Liver (tissue), 9 donors: ENCODE results near the gene RHO. TPM values are rescaled to one million over a fixed set of nuclear protein-coding genes. Genes with fewer than 3 reads are reported as not detected.

Experiments used
- DNase-seq: peaks from one replicate; pipeline ENCODE4 v3.0.0-alpha.2; 2017; ENCODE audit warnings: low spot score
- H3K27ac ChIP-seq, 2 donors: one replicate each; pipeline ENCODE4 v1.7.0; 2013; ENCODE audit warnings: inconsistent platforms in 2 of 2, low read length in 2 of 2, control low read depth in 1 of 2, low read depth in 1 of 2, mild to moderate bottlenecking in 1 of 2
- H3K27me3 ChIP-seq, 4 donors: one replicate each; pipeline versions ENCODE4 v1.6.1 to v1.7.0; 2013; ENCODE audit warnings: low read length in 3 of 4, inconsistent platforms in 1 of 4, mild to moderate bottlenecking in 1 of 4, moderate library complexity in 1 of 4; ENCODE audit not compliant: control insufficient read depth in 4 of 4, insufficient read depth in 4 of 4
- H3K36me3 ChIP-seq, 4 donors: one replicate each; pipeline versions ENCODE4 v1.6.1 to v1.7.0; 2013; ENCODE audit warnings: low read length in 3 of 4, mild to moderate bottlenecking in 3 of 4, low read depth in 1 of 4, moderate library complexity in 1 of 4; ENCODE audit not compliant: control insufficient read depth in 4 of 4, insufficient read depth in 3 of 4
- H3K4me1 ChIP-seq, 4 donors: one replicate each; pipeline versions ENCODE4 v1.6.1 to v1.7.0; 2013; ENCODE audit warnings: low read length in 3 of 4, mild to moderate bottlenecking in 3 of 4, moderate library complexity in 1 of 4; ENCODE audit not compliant: control insufficient read depth in 4 of 4, insufficient read depth in 4 of 4
- H3K4me3 ChIP-seq, 3 donors: one replicate each; pipeline versions ENCODE4 v1.6.1 to v1.7.0; 2013; ENCODE audit warnings: low read length in 3 of 3, control low read depth in 1 of 3, low read depth in 1 of 3, mild to moderate bottlenecking in 1 of 3
- H3K9ac ChIP-seq, 2 donors: one replicate each; pipeline ENCODE4 v1.7.0; 2013; ENCODE audit warnings: low read length in 2 of 2, mild to moderate bottlenecking in 2 of 2, moderate library complexity in 2 of 2, control low read depth in 1 of 2, low read depth in 1 of 2
- H3K9me3 ChIP-seq, 4 donors: one replicate each; pipeline versions ENCODE4 v1.6.1 to v1.7.0; 2013; ENCODE audit warnings: low read length in 3 of 4; ENCODE audit not compliant: control insufficient read depth in 4 of 4
- ATF3 ChIP-seq: IDR thresholded peaks from 2 replicates; pipeline ENCODE4 v1.6.1; 2016; ENCODE audit warnings: antibody characterized with exemption
- CTCF ChIP-seq: fragments of 150-350 bp; IDR thresholded peaks from 2 replicates; pipeline ENCODE4 v1.5.1; 2017; ENCODE audit warnings: improper control_type of control experiment, low read depth, low read length; ENCODE audit not compliant: missing input control
- FOXA1 ChIP-seq: IDR thresholded peaks from 2 replicates; pipeline ENCODE4 v1.6.1; 2016; ENCODE audit warnings: antibody characterized with exemption
- FOXA2 ChIP-seq: IDR thresholded peaks from 2 replicates; pipeline ENCODE4 v1.6.1; 2016; ENCODE audit warnings: antibody characterized with exemption
- GABPA ChIP-seq, 2 donors: IDR thresholded peaks in 1 of 2; conservative IDR thresholded peaks in 1 of 2; 2 replicates each; pipeline ENCODE4 v1.6.1; 2016; ENCODE audit warnings: antibody characterized with exemption in 2 of 2, mild to moderate bottlenecking in 1 of 2, moderate library complexity in 1 of 2
- HNF4A ChIP-seq, 2 donors: conservative IDR thresholded peaks; 2 replicates each; pipeline ENCODE4 v1.6.1; 2016; ENCODE audit warnings: antibody characterized with exemption in 2 of 2, mild to moderate bottlenecking in 2 of 2
- HNF4G ChIP-seq: IDR thresholded peaks from 2 replicates; pipeline ENCODE4 v1.6.1; 2016; ENCODE audit warnings: antibody characterized with exemption
- JUND ChIP-seq, 2 donors: IDR thresholded peaks; 2 replicates each; pipeline ENCODE4 v1.6.1; 2016; ENCODE audit warnings: antibody characterized with exemption in 2 of 2
- MAX ChIP-seq: IDR thresholded peaks from 2 replicates; pipeline ENCODE4 v1.6.1; 2016; ENCODE audit warnings: antibody characterized with exemption
- NR2F2 ChIP-seq: IDR thresholded peaks from 2 replicates; pipeline ENCODE4 v1.6.1; 2016; ENCODE audit warnings: antibody characterized with exemption
- RAD21 ChIP-seq, 2 donors: IDR thresholded peaks; 2 replicates each; pipeline ENCODE4 v1.6.1; 2016; ENCODE audit warnings: antibody characterized with exemption in 2 of 2, mild to moderate bottlenecking in 2 of 2
- REST ChIP-seq: IDR thresholded peaks from 2 replicates; pipeline ENCODE4 v1.6.1; 2016; ENCODE audit warnings: antibody characterized with exemption, mild to moderate bottlenecking
- RXRA ChIP-seq, 2 donors: IDR thresholded peaks; 2 replicates each; pipeline ENCODE4 v1.6.1; 2017 to 2018; ENCODE audit warnings: antibody characterized with exemption in 2 of 2, mild to moderate bottlenecking in 1 of 2
- SP1 ChIP-seq: IDR thresholded peaks from 2 replicates; pipeline ENCODE4 v1.6.1; 2018; ENCODE audit warnings: antibody characterized with exemption, mild to moderate bottlenecking
- YY1 ChIP-seq: IDR thresholded peaks from 2 replicates; pipeline ENCODE4 v1.6.1; 2016; ENCODE audit warnings: antibody characterized with exemption, mild to moderate bottlenecking
- ZBTB33 ChIP-seq: IDR thresholded peaks from 2 replicates; pipeline ENCODE4 v1.6.1; 2016; ENCODE audit warnings: antibody characterized with exemption
- WGBS: extraction: QIAGEN DNeasy Blood & Tissue Kit; methylation state at CpG from one replicate; pipeline ENCODE4 v1.1.7; 2013; 5-methylcytosine and 5-hydroxymethylcytosine counted together
- polyA plus RNA-seq, 2 donors: library from polyadenylated mRNA; stranded (reverse) in 1 of 2; unstranded in 1 of 2; fragments of 200-250 nt in 1 of 2; fragments of >200 nt in 1 of 2; fragmentation: Nextera tagmentation in 1 of 2; extraction: Ambion mirVana in 1 of 2; gene quantifications; one replicate each; pipeline versions ENCODE4 v1.2.1 to v1.2.3, GENCODE V29; 2013 to 2015
- total RNA-seq, 2 donors: library from RNA; depleted of rRNA; stranded (reverse); fragments of >200 nt; gene quantifications; one replicate each; pipeline ENCODE4 v1.2.3, GENCODE V29; 2014
- donor health status: healthy.
- donor health status: healthy.
- donor health status: healthy.
- donor health status: healthy.
- donor health status: healthy.

Gene RHO
- total and polyA plus RNA-seq, 4 donors: not detected

GRCh38 chr3:129525341-129525968, 3.0 kb upstream of the RHO start:
- Histone ChIP-seq H3K27me3 (no peaks in the 10 kb centered on the region), H3K9ac (no peak overlapping the region)
- DNase-seq: no peak

GRCh38 chr3:129526121-129526900, 2.1 kb upstream of the RHO start:
- no peak overlapping the region for H3K27ac ChIP-seq
- no peaks in the 10 kb centered on the region for H3K36me3 ChIP-seq
- TF ChIP-seq RAD21 (IDR thresholded peaks at IDR 0.05): no peak
- TF ChIP-seq REST: no peak
- no peak for TF ChIP-seq SP1
- no peak for TF ChIP-seq ATF3
- no peak for TF ChIP-seq YY1
- no peak for TF ChIP-seq HNF4A (conservative IDR thresholded peaks at IDR 0.05)
- no peak for TF ChIP-seq ZBTB33
- TF ChIP-seq MAX: no peak
- TF ChIP-seq FOXA2: no peak
- no peak for TF ChIP-seq RXRA (IDR thresholded peaks at IDR 0.05)
- TF ChIP-seq FOXA1: no peak
- no peak for TF ChIP-seq HNF4G
- TF ChIP-seq CTCF: no peak
- no peak for TF ChIP-seq GABPA (IDR thresholded peaks at IDR 0.05 in 1 of 2, conservative IDR thresholded peaks at IDR 0.05 in 1 of 2)
- no peak for TF ChIP-seq JUND (IDR thresholded peaks at IDR 0.05)
- no peak for TF ChIP-seq NR2F2
- no peak for DNase-seq
- H3K4me1 ChIP-seq: no peaks in the 10 kb centered on the region
- no peaks in the 10 kb centered on the region for H3K27me3 ChIP-seq
- H3K9ac ChIP-seq: no peak overlapping the region
- H3K4me3 ChIP-seq: no peak overlapping the region
- H3K9me3 ChIP-seq: no peaks in the 10 kb centered on the region
- 88% methylated on average over 12 of the region's 12 CpGs for WGBS

More at GRCh38 chr3:129525341-129525968, 3.0 kb upstream of the RHO start:
- no peaks in the 10 kb centered on the region for H3K4me1 ChIP-seq
- WGBS: 83% methylated on average over 8 of the region's 8 CpGs
- no peak overlapping the region for H3K27ac ChIP-seq
- no peak overlapping the region for H3K4me3 ChIP-seq
- no peaks in the 10 kb centered on the region for H3K36me3 ChIP-seq
- no peaks in the 10 kb centered on the region for H3K9me3 ChIP-seq
- no peak for TF ChIP-seq SP1
- no peak for TF ChIP-seq ATF3
- TF ChIP-seq FOXA1: no peak
- TF ChIP-seq ZBTB33: no peak
